Activated gamma-delta T cell (primary cell): ENCODE results near the gene LRCH4.
A peak's percentile ranks its signal among the peaks of the same experiment; 100 is the strongest.

Experiments used
- DNase-seq: peaks from one replicate; lab custom pipeline; 2025; lab: John Stamatoyannopoulos, UW

The LRCH4 gene

DNA sequence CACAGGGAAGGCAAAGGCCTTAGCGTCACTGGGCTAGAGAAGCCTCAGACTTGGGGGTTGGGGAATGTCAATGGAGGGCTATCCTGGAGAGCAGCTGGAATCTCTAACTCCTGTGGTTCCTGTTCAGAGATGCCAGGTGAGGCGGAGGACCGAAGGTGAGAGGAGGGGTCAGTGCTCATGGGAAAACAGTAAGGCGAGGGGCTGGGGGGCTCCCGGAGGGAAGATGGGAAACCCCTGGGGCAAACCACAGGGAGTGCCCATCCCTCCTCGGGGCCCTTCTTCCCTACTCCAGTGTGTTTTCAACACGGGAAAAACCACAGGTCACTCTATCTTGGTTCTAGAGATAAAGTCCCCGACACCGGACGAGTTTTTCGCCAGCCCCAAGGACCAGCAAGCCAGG is 3.3 kb downstream of the LRCH4 start:
- DNase-seq: no peak

DNA sequence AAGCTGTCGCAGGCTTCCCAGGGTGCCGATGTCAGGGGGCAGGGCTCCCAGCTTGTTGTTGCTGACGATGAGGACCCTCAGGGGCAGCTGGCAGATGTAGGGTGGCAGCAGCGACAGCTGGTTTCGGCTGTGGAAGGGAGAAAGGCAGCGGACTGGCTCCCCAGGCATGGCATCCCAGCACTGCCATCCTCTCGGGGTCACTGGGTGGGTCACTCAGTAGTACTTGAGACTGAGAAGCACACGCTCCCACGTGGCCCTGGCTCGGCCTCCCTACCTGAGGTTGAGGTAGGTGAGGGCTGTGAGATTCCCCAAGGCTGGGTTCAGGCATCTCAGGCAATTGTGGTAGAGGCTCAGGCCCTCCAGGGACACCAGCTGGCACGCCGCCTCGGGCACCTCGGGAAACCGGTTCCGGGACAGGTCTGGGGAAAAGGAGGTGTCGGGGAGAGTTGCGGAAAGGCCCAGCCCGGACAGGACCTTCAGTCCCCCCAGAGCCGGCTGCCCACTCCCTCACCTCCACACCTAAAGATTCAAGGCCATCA is 3.8 kb downstream of the LRCH4 start:
- no peak for DNase-seq

DNA sequence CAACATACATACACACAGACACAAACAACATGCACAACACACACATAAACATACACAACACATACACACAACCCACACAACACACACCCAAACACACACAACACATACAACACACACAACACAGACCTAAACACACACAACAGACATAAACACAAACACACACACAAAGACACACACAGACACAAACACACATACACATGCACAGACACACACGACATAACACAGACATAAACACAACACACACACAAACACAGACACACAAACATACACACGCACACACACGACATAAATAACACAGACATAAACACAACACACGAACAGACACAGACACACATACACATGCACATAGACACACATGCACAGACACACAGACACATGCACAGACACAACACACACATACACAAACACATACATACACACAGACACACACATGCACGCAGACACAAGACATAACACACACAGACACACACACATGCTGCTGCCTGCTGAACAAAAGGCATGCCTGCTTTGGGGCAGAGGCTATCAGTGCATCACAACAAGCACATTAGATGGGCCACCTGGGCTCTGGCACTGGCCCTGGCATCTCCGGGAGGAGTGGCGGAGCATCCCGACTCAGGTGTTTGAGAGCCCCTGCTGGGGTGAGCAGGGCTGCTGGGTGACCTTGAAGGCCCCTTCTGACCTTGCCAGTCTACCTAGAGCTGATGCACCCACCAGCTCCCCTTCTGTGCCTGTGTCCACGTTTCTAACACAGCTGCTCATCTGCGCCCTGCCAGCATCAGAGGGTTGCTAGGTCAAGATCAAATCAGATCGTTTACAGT is 5.3 kb downstream of the LRCH4 start:
- no peak for DNase-seq

DNA sequence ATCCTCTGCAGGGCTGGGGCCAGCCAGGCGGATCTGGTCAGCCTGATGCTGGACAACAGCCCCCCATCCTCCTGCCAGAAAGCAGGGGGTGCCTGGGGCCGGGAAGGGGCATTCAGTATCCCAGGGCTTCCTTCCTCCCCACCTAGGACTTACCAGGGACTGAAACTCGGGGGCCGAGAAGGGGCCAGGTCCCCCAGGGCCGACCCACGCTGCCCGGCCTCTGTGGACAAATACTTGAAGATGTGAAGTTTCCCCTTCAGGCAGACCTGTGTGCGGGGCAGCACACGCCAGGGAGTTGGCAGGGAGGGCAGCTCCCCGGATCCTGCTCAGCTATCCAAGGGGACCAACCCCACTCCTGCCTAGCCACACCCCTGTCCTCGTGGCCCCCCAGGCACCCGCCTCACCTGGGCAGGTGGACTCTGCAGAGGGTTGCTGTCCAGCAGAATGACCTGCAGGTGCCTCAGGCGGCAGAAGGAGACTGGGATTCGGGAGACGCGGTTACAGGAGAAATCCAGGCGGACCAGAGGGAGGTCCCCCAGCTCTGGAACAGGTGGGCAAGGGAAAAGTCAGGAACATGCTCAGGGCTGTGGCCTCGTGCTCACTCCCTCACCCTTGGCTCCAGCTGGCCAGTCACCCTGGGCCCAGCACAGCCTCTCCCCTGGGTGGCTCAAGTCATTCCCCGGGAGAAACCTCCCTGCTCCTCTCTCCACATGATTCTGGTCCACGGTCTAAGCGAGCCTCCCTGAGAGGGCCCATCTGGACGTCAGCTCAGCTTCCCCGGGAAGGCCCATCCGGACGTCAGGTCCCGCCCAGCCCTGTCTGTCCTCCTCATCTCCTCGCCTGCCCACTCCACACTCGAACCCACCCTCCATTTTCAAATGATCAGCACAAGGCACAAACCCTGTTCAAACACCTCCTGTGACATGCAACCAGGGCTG is 7.4 kb downstream of the LRCH4 start:
- DNase-seq: no peak

DNA sequence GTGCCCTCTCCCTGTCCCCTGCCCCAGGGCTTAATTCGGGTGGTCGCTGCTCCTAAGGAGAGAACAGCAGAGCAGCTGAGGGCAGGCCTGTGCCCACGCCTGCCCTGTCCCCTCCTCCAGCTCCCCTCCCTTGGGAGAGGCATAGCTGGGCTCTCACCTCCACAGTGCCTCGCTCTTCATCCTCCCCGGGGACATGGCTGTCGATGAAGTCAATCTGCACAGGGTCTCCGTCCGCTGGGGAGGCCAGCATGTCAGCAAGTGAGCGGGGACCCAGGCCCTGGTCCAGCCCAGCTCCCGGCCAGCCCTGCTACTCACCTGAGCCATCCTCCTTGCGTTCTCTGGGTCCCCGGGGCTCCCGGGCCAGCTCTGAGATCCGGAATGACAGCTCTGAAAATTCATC is 8.4 kb downstream of the LRCH4 start:
- no peak for DNase-seq

DNA sequence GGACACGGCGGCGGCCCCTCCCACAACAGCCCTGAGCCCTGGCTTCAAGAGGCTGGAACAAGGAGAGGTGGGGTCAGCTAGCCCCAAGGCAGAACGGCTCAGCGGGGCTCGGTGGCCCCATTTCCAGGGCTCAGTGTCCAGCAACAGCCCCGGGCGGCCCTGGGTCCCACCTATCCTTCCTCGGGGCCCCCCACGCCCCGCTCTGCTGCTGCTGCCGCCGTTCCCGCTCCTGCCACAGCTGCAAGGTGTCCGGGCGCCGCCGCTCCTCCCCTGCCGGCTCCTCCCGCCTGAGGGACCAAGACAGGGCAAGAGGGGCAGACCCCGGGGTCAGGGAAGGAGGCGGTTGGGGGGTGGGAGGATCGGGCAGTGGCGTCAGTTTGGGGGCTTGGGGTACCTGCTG is 8.8 kb downstream of the LRCH4 start:
- no peak for DNase-seq

DNA sequence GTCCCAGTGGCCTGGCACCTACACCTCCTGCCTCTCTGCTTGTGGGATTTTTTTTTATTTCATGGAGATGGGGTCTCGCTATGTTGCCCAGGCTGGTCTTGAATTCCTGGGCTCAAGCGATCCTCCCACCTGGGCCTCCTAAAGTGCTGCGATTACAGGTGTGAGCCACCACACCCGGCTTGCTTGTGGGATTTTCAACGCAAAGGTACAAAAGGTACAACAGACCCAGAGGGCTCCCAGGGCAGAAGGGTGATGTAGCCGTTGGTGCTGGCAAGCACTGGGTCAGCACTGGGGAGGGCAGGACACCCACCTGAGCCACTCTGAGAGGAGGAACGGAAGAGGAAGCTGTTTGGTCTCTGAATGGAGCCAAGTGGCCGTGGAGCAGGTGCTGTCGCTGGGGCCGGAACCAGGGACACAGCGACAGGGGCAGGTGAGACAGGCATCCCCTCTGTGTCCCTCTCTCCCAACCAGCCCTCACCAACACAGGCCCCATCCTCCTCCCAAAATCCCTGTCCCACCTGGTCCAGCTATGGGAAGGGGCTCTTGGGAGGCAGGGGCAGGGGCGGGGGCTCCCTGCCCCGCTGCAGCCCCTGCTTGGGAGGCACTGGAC is 9.4 kb downstream of the LRCH4 start:
- no peak for DNase-seq

DNA sequence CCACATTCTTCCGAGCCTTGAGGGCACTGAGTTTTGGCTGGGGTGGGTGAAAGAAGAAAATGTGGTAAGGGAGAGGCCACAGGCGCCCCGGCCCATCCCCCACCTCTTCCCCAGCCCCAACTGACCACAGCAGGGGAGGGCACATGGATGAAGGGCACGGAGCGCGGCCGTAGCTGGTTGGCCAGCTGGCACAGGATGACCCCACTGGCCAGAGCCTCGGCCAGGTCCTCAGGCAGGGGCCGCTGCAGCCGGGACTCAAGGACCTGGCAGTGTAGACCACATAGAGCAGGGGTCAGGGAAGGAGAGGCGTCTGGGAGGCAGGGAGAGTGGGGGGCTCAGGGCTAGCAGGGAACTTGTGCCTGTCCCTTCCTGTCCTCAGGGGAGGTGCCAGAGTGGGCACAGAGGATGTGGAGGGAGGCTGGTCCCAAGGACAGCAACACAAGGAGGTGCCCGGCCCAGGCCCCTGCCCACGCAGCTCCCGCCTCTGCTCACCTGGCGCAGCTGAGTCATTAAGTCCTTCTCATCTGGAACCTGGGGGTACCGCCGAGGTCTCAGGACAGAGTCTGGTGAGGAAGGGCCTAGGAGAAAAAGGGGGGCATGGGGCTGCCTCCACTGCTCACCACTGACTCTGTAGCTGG is 10.1 kb downstream of the LRCH4 start:
- DNase-seq: no peak

DNA sequence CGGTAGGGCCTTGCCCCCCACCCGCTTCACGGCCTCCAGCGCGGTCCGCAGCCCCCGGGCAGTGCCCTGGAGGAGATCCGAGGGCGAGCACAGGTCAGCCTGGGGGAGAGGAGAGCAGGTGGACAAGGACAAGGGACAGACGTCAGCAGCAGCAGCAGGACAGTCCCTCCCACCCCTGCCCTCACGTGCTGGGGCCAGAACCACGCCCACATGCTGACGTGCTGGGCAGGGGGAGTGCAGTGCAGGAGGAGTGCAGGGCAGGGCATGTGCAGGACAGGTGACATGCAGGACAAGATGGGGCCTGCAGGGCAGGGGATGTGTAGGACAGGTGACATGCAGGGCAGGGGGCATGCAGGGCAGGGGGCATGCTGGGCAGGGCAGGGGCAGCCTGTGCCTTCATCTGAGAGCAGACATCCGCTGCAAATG is 10.7 kb downstream of the LRCH4 start:
- DNase-seq: no peak

DNA sequence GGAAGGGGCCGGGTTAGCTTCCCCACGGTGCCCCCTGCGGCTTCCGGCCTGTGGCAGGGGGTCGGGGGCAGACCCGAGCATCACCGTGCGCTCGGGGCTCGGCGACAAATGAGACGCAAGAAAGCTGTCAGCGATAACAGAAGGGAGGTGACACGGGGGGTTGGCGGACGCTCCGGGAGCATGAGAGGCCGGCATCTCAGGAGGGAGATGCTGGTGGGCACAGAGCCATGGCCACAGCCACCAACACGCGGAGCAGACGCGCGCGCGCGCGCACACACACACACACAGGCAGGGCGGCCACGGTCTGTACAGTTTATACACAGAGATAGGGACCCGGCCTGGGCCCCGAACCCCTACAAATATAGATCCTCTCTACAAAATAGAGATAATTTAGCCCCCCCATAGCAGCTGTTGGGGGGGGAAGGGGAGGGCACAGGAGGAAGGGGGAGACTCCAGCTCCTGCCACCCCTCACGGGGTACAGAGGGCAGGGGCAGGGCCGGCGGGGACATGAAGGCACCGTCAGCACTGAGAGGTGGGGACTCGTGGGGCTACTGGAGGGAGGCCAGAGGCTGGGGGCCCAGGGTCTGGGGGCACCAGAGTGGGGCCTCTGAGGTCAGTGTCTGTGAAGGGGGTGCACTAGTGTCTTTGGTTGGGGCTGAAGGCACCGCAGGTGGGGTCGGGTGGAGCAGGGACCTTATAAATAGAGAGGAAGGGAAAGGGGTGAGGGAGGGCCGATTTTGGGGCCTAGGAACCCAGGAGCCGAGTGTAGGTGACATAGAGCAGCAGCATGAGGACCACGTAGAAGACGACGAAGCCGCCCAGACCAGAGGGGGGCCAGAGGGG is 11.3 kb downstream of the LRCH4 start:
- DNase-seq: no peak

DNA sequence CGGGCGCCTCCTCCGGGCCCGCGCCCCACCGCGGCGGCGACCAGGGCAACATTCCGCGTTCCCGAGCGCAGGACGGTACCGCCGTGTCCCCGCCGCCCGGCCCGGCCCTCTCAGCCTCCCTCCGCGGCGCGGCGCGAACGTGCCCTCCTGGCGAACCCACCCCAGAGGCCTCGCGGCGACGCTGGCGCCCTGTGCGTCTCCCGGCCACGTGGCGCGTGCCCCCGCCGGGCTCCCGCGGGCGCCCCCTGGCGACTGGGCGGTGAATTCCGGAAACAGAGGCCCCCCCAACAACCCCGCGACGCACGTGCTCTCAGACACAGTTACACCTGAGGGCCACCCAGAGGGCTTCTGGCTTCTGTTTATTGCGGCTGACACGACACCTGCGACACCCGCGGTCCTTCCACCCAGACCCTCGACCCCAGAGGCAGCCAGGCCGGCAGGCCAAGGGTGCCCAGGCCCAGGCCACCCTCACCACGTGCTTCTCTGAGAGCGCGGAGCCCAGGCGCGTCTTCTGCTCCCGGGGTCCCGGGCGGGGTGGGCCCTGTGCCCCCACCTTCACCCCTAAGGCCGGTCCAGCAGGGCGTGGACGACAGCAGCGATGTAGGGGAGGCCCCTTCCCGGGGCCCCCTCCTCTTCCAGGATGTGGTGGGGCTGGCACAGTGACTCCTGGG is 12.1 kb downstream of the LRCH4 start, which contains the start of gene SAP25:
TSS of gene SAP25 (minus strand) at position 210 of the 671 bp plus-strand sequence. CDS start at position 52, 158 bp downstream.
- no peak for DNase-seq

DNA sequence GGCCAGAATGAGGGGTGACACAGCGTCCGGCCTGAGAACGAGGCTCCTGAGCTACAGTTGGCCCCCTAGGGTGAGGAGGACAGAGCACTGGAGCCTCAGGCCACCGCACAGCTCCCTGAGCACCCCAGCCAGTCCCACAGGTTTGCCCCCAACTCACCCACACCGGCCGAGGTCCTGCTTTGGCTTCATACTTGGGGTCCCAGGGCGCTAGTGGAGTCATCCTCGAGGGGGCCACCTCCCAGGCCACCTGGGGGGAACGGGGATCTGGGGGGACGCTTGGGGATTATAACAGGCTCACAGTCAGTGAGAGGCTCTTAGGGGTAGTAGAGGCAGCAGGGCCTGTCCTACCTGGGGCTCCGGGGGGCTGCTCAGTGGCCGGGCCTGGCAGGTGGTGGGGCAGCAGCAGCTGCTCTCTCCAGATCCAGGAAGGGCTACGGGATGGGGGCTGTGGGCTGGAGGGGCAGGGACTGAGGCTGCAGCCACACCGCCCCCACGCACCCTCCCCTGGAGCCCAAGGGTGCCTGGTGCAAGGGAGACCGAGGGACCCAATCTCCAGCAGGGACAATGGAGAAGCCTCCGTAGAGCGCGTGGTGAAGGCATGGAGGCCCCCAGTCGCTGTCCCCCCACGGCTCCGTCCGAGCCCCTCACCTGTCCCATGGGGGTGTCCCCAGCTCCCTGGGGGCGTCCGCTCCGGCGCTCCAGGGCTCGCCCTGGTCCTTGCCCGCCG is 12.8 kb downstream of the LRCH4 start:
- no peak for DNase-seq

DNA sequence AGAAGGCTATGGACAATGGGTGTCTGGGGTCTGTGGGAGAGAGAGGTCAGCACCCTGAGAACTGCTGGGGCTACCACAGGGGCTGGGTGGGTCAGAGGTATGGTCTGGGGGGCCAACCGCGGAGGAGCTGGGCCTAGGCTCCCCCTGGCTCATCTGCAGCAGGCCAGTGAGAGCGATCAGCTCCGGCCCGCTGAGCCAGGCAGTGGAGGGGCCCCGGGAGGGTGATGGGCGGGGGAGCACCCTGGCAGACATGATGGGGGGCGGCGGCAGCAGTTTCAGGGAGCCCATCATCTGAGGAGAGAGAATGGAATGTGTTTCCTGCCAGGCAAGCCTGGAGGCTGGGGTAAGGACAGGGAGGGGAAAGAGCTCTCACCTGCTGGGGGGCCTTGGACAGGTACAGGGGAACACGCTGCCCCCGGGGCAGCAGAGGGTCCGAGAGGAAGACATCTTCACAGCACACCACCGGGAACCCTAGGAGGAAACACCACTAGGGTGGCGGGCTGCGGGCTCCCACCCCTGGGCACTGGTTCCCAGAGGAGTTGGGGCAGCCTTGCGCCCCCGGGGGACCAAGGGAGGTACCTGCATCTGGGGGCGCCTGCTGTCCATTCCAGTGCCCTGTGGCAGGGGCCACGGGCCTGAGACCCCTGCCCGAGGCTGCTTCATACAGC is 13.5 kb downstream of the LRCH4 start:
- no peak for DNase-seq

DNA sequence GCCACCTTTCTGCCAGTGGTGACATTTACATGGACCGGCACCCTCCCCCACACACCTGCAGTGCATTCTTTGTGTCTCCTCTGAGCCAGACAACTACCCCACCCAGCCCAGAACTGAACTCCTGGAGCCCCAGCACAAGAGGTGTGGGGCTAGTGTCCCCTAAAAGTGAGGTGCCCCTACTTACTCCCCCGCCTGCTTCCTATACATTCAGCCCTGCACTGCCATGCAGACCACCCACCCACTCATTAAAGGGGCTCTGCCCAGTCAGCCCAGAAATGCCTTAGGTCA is 14.2 kb downstream of the LRCH4 start:
- no peak for DNase-seq

DNA sequence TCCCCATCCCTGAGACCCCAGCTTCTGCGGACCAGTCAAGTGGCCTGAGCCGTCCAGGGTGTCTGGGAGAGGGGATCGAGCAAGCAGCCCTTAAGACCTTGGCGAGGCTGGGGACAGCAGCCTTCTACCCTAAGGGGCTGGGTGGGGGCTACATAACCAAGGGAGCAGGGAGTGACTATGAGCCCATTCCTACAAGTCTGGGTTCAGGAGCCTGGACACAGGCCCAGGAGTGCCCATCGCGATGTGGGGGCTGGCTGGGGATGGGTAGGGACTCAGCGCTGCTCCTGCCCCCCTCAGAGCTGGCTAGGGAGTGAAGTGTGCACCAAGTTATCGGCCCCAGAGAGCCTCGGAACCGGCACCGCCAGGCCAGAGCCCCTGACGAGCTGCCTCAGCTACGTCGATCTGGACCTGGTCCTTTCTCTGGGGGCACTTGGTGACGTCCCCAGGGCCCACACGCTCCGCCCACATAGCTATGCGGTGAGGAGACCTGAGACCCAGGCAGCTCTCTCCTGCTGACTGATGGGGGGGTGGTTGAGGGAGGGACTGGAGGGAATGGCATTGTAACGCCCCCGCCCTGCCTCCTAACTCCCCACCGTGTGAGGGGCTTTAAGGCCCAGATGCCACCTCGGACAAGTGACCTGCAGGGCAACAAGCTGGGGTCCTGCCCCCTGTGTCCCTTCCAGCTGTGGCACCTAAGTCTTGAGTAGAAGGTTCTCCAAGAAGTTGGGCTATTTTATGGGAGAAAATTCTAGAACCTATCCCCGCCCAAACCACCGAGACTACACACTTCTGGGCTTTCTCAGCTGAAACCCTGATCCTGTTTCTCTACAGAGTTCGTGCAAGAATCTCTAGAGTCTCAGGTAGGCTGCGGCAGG is 14.7 kb downstream of the LRCH4 start:
- DNase-seq: no peak

DNA sequence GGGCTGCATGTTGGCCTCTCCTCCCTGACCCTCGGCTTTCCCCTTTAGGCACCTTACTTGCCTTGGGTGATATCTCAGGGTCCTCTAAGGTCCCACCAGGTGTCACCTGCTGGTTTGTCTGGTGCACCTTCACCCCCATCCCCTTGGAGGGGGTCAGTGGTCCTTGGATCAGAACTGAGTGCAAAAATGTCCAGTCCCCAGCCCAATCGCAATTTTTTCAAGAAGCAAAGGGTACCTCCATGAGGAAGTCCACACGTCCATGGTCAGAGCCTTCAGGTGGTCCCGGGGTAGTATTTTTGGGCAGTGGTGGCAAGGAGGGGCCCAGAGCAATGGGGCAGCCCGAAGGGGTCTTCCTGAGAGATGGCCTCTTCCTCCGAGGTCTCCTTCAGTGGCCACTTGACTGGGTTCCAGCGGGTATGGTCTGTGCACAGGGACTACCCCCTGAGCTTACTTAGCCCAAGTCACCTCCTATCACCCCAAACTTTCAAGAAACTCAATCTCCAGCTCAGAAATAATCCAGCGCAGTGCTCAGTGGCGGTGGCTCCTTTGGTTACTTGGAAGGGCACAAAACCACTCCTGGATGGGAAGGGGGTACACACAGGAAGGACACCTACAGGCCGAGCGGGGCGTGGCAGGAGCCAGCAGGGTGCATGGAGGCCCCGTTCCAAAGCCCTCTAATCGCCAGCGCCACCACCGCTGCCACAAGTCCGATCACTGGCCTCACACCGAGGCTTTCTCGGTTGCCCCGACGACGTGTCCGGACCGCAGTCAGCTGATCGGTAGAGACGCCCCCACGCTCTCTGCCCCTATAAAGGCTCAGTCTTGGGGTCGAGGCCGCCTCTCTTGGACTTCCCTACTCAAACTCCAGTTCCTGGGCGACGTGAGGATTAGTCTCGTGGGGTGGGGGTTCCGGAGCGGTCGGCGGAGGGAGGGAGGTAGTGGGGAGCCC is 16.8 kb downstream of the LRCH4 start:
- DNase-seq: peak; percentile 44
